Measurements from ENCODE around the gene CCL22.

GRCh38 chr16:57349212-57350031 lies 9.2 kb upstream of the CCL22 start:
- TF ChIP-seq POLR2AphosphoS2 (conservative IDR thresholded peaks at IDR 0.05; ENCODE audit: low read length) (no peak), POLR2A (IDR thresholded peaks at IDR 0.05; ENCODE audit: low read length) (no peak)

All from A549 (cell line).